Panc1 (cell line): Measurements from ENCODE around the gene ZFR2.

ENCODE experiments used
- CTCF ChIP-seq: fragments of 450-650 bp; IDR thresholded peaks from 2 replicates; pipeline ENCODE4 v1.5.1; 2017; ENCODE audit warnings: mild to moderate bottlenecking
- REST ChIP-seq, 2 experiments: IDR thresholded peaks; 2 replicates each; pipeline ENCODE4 v1.6.1; 2011 to 2012; ENCODE audit warnings: low read depth in 2 of 2, control low read depth in 1 of 2, low read length in 1 of 2, mild to moderate bottlenecking in 1 of 2, moderate library complexity in 1 of 2; ENCODE audit not compliant: insufficient read depth in 1 of 2
- SIN3A ChIP-seq: IDR thresholded peaks from 2 replicates; pipeline ENCODE4 v1.6.1; 2012; ENCODE audit warnings: low read depth, mild to moderate bottlenecking, low read length, moderate library complexity, borderline replicate concordance; ENCODE audit not compliant: insufficient read depth
- TCF7L2 ChIP-seq: IDR thresholded peaks from 2 replicates; pipeline ENCODE4 v1.6.1; 2011; ENCODE audit warnings: mild to moderate bottlenecking, low read depth, low read length, inconsistent platforms

GRCh38 chr19:3768015-3768747 lies 100.7 kb downstream of the ZFR2 start:
- TF ChIP-seq CTCF (no peak), REST (IDR thresholded peaks at IDR 0.05; ENCODE audit: insufficient read depth in 1 of 2, low read depth in 2 of 2, low read length in 1 of 2) (no peak), SIN3A (no peak), TCF7L2 (no peak)
